Panc1 (cell line): Measurements from ENCODE around the gene PHOX2B. TPM values are rescaled to one million over a fixed set of nuclear protein-coding genes. Genes with fewer than 3 reads are reported as not detected.
"Not testable (repeated sequence)": the region's sequence is repeated elsewhere in the genome, so short reads cannot be mapped to it uniquely, and the experiment has no call there.

Experiments used
- ATAC-seq: fragments of 200-7000 bp; cut with Tn5 transposase; 2 replicates; pipeline ENCODE4 v1.9.1; 2020; ENCODE audit warnings: mild to moderate bottlenecking, moderate library complexity
- BruUV-seq: library from RNA; stranded (reverse); fragments of 400-500 nt; replicated peaks from 2 replicates; lab custom pipeline; 2021; lab: Mats Ljungman, UMichigan
- CTCF ChIA-PET: fragments of 300-600 bp; sonication (Branson Sonifier 250); formaldehyde crosslinking; loops from one replicate; lab custom pipeline; 2022; ENCODE audit warnings: antibody characterized with exemption; lab: Charles Lee
- POLR2A ChIA-PET: fragments of 300-600 bp; sonication (Branson Sonifier 250); formaldehyde crosslinking; loops from one replicate; lab custom pipeline; 2022; ENCODE audit warnings: antibody characterized with exemption; lab: Charles Lee
- DNase-seq: peaks from one replicate; pipeline ENCODE4 v3.0.0-alpha.2; 2010; ENCODE audit warnings: low read depth, low spot score
- H3K27ac ChIP-seq: 2 replicates; pipeline ENCODE4 v1.5.1; 2011; ENCODE audit warnings: mild to moderate bottlenecking, low read length, inconsistent platforms
- H3K27me3 ChIP-seq: fragments of 200-500 bp; sonication (Bioruptor generic); 2 replicates; pipeline ENCODE4 v1.6.0; 2014; ENCODE audit warnings: low read length, inconsistent platforms; ENCODE audit not compliant: control insufficient read depth, insufficient read depth
- H3K36me3 ChIP-seq: fragments of 200-500 bp; sonication (Bioruptor generic); 2 replicates; pipeline ENCODE4 v1.5.1; 2014; ENCODE audit warnings: inconsistent platforms, mild to moderate bottlenecking, low read length, moderate library complexity; ENCODE audit not compliant: control insufficient read depth, insufficient read depth
- H3K4me1 ChIP-seq: 2 replicates; pipeline ENCODE4 v1.5.1; 2011; ENCODE audit warnings: inconsistent platforms, mild to moderate bottlenecking, low read length, moderate library complexity; ENCODE audit not compliant: control insufficient read depth, insufficient read depth
- H3K4me3 ChIP-seq, 2 experiments: 2 replicates each; pipeline ENCODE4 v1.5.1; 2011 to 2012; ENCODE audit warnings: low read depth in 2 of 2, low read length in 2 of 2, mild to moderate bottlenecking in 2 of 2, inconsistent platforms in 1 of 2, moderate library complexity in 1 of 2
- H3K9me3 ChIP-seq: fragments of 200-500 bp; sonication (Bioruptor generic); 2 replicates; pipeline ENCODE4 v1.5.1; 2014; ENCODE audit warnings: low read depth, mild to moderate bottlenecking, inconsistent platforms, low read length, moderate library complexity; ENCODE audit not compliant: control insufficient read depth, insufficient read depth
- POLR2AphosphoS5 ChIP-seq: IDR thresholded peaks from 2 replicates; pipeline ENCODE4 v1.6.1; 2012; ENCODE audit warnings: mild to moderate bottlenecking, low read depth, low read length, moderate library complexity
- SIN3A ChIP-seq: IDR thresholded peaks from 2 replicates; pipeline ENCODE4 v1.6.1; 2012; ENCODE audit warnings: low read depth, mild to moderate bottlenecking, low read length, moderate library complexity, borderline replicate concordance; ENCODE audit not compliant: insufficient read depth
- TCF7L2 ChIP-seq: IDR thresholded peaks from 2 replicates; pipeline ENCODE4 v1.6.1; 2011; ENCODE audit warnings: mild to moderate bottlenecking, low read depth, low read length, inconsistent platforms
- in situ Hi-C: cut with HindIII; loops from 2 replicates; pipeline ENCODE4 v1.10.0; 2016; ENCODE audit warnings: low sequenced_read_pairs, low pct_unique_long_range_greater_than_20kb
- intact Hi-C: fragments of 100-400 bp; cut with micrococcal nuclease; formaldehyde crosslinking; loops from one replicate; pipeline ENCODE4 v1.10.0; 2022; ENCODE audit not compliant: unreplicated experiment
- total RNA-seq: library from RNA; stranded (reverse); gene quantifications from one replicate; pipeline ENCODE4 v1.2.1, GENCODE V29; 2021; ENCODE audit not compliant: unreplicated experiment
- TF ChIP-seq, protein P1 (sequence below), 2 experiments: IDR thresholded peaks; 2 replicates each; pipeline ENCODE4 v1.6.1; 2011 to 2012; ENCODE audit warnings: low read depth in 2 of 2, control low read depth in 1 of 2, low read length in 1 of 2, mild to moderate bottlenecking in 1 of 2, moderate library complexity in 1 of 2; ENCODE audit not compliant: insufficient read depth in 1 of 2
- TF ChIP-seq, protein P2 (sequence below): fragments of 450-650 bp; IDR thresholded peaks from 2 replicates; pipeline ENCODE4 v1.5.1; 2017; ENCODE audit warnings: mild to moderate bottlenecking

PHOX2B gene
- total RNA-seq, 1 experiment from 2014 or later, result not detected

DNA sequence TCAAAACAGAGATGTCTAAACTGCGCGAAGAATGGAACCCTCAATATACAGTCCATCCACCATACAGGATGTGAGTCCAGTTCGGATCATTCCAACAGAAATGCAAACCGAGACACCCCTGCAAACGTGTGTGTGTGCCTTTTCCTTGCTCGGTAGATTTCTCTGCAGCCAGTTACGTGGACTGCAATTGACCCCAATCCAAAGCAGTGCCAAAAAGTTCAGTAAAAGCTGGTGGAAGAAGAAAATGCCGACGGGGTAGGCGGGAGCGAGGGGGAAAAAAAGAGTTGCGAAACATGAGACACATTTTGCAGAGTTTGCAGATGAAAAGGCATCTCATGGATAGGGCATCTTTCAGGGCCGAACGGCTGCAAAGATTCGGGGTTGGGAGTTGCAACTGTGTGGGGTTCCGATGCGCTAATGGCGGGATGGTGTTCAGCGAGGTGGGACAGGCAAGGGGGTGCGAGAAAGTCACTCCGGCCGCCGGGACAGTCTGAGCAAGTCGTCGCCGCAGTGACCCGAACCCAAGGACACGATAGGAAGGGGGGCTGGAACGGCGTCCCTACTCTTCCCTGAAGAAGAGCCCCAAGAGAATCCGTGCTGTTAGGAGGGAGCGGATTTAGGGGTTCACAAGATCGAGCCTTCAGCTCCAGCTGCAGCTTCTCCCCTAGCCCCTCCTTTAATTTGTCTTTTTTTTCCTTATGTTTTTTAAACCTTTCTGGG lies 3.8 kb downstream of the PHOX2B start:
- Histone ChIP-seq H3K4me1 (no peaks in the 10 kb centered on the region), H3K36me3 (no peaks in the 10 kb centered on the region), H3K27me3 (peaks cover 2% of the 10 kb centered on the region; the same call in 1 of the 2 replicates), H3K9me3 (no peaks in the 10 kb centered on the region), H3K27ac (no peak overlapping the region), H3K4me3 (no peak overlapping the region)
- TF ChIP-seq POLR2AphosphoS5 (no peak), SIN3A (no peak), TCF7L2 (no peak)
- TF ChIP-seq, protein P1, sequence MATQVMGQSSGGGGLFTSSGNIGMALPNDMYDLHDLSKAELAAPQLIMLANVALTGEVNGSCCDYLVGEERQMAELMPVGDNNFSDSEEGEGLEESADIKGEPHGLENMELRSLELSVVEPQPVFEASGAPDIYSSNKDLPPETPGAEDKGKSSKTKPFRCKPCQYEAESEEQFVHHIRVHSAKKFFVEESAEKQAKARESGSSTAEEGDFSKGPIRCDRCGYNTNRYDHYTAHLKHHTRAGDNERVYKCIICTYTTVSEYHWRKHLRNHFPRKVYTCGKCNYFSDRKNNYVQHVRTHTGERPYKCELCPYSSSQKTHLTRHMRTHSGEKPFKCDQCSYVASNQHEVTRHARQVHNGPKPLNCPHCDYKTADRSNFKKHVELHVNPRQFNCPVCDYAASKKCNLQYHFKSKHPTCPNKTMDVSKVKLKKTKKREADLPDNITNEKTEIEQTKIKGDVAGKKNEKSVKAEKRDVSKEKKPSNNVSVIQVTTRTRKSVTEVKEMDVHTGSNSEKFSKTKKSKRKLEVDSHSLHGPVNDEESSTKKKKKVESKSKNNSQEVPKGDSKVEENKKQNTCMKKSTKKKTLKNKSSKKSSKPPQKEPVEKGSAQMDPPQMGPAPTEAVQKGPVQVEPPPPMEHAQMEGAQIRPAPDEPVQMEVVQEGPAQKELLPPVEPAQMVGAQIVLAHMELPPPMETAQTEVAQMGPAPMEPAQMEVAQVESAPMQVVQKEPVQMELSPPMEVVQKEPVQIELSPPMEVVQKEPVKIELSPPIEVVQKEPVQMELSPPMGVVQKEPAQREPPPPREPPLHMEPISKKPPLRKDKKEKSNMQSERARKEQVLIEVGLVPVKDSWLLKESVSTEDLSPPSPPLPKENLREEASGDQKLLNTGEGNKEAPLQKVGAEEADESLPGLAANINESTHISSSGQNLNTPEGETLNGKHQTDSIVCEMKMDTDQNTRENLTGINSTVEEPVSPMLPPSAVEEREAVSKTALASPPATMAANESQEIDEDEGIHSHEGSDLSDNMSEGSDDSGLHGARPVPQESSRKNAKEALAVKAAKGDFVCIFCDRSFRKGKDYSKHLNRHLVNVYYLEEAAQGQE (IDR thresholded peaks at IDR 0.05; ENCODE audit: insufficient read depth in 1 of 2, low read depth in 2 of 2, low read length in 1 of 2), result no peak
- TF ChIP-seq, protein P2, sequence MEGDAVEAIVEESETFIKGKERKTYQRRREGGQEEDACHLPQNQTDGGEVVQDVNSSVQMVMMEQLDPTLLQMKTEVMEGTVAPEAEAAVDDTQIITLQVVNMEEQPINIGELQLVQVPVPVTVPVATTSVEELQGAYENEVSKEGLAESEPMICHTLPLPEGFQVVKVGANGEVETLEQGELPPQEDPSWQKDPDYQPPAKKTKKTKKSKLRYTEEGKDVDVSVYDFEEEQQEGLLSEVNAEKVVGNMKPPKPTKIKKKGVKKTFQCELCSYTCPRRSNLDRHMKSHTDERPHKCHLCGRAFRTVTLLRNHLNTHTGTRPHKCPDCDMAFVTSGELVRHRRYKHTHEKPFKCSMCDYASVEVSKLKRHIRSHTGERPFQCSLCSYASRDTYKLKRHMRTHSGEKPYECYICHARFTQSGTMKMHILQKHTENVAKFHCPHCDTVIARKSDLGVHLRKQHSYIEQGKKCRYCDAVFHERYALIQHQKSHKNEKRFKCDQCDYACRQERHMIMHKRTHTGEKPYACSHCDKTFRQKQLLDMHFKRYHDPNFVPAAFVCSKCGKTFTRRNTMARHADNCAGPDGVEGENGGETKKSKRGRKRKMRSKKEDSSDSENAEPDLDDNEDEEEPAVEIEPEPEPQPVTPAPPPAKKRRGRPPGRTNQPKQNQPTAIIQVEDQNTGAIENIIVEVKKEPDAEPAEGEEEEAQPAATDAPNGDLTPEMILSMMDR, result no peak
- CTCF ChIA-PET, result no interaction called here
- no peak for ATAC-seq
- BruUV-seq, result no TSS peak
- POLR2A ChIA-PET, result no interaction called here
- in situ Hi-C loops (no loop called here), intact Hi-C loops (no loop called here)
- DNase-seq, result no peak

- TF ChIP-seq, protein P1 (IDR thresholded peaks at IDR 0.05; ENCODE audit: insufficient read depth in 1 of 2, low read depth in 2 of 2, low read length in 1 of 2), result no peak
- TF ChIP-seq TCF7L2 (no peak), SIN3A (no peak), POLR2AphosphoS5 (no peak)
- POLR2A ChIA-PET, result interaction anchor here (0.7 kb wide), 1 partner anchor 1326 kb away, joined by 3 read pairs; no protein-coding TSS in a partner anchor
- Histone ChIP-seq H3K4me3 (no peak overlapping the region), H3K9me3 (no peaks in the 10 kb centered on the region), H3K27ac (no peak overlapping the region), H3K4me1 (no peaks in the 10 kb centered on the region), H3K27me3 (no peaks in the 10 kb centered on the region), H3K36me3 (no peaks in the 10 kb centered on the region)
- intact Hi-C loops (no loop called here), in situ Hi-C loops (no loop called here)
- ATAC-seq (no peak), DNase-seq (no peak)
- CTCF ChIA-PET, result no interaction called here
- BruUV-seq, result no TSS peak
These were observed 7.2 kb downstream of the PHOX2B start for GRCh38 chr4:41741354-41741753.

GRCh38 chr4:41737491-41737890 lies 11.0 kb downstream of the PHOX2B start:
- H3K27me3 ChIP-seq, H3K36me3 ChIP-seq, intact Hi-C loops, BruUV-seq, H3K4me1 ChIP-seq, H3K4me3 ChIP-seq, ATAC-seq, H3K9me3 ChIP-seq, H3K27ac ChIP-seq, in situ Hi-C loops, CTCF ChIA-PET, DNase-seq, POLR2A ChIA-PET: not testable (repeated sequence)
